Subcutaneous adipose tissue (tissue), 4 donors: ENCODE measurements around the gene FBXO30. TPM values are rescaled to one million over a fixed set of nuclear protein-coding genes. Genes with fewer than 3 reads are reported as not detected.

Source experiments
- total RNA-seq, 4 donors: library from RNA; depleted of rRNA; stranded (reverse); fragments of >200 nt; gene quantifications; one replicate each; pipeline ENCODE4 v1.1.0, GENCODE V29; 2016
- TF ChIP-seq, protein P1 (sequence below): fragments of 450-650 bp; IDR thresholded peaks from one replicate; pipeline ENCODE4 v1.5.1; 2016; ENCODE audit warnings: low read depth, mild to moderate bottlenecking, control low read depth, antibody characterized with exemption, moderate library complexity

Gene FBXO30
- 10 to 100 TPM in 2 of 4 donors, 1 to 10 TPM in 2; 7.5 to 13.9 (median 9.8) TPM for total RNA-seq

GRCh38 chr6:145814501-145815308, at the start of gene FBXO30:
FBXO30 (minus strand) TSS chr6:145814795; CDS start chr6:145806405, 8,390 bp downstream.
- TF ChIP-seq, protein P1, sequence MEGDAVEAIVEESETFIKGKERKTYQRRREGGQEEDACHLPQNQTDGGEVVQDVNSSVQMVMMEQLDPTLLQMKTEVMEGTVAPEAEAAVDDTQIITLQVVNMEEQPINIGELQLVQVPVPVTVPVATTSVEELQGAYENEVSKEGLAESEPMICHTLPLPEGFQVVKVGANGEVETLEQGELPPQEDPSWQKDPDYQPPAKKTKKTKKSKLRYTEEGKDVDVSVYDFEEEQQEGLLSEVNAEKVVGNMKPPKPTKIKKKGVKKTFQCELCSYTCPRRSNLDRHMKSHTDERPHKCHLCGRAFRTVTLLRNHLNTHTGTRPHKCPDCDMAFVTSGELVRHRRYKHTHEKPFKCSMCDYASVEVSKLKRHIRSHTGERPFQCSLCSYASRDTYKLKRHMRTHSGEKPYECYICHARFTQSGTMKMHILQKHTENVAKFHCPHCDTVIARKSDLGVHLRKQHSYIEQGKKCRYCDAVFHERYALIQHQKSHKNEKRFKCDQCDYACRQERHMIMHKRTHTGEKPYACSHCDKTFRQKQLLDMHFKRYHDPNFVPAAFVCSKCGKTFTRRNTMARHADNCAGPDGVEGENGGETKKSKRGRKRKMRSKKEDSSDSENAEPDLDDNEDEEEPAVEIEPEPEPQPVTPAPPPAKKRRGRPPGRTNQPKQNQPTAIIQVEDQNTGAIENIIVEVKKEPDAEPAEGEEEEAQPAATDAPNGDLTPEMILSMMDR = no peak

GRCh38 chr6:145863988-145864616, 49.5 kb upstream of the FBXO30 start:
- TF ChIP-seq, protein P1 = no peak

- TF ChIP-seq, protein P1 = no peak
Observed at GRCh38 chr6:145863366-145863765, 48.8 kb upstream of the FBXO30 start.

DNA sequence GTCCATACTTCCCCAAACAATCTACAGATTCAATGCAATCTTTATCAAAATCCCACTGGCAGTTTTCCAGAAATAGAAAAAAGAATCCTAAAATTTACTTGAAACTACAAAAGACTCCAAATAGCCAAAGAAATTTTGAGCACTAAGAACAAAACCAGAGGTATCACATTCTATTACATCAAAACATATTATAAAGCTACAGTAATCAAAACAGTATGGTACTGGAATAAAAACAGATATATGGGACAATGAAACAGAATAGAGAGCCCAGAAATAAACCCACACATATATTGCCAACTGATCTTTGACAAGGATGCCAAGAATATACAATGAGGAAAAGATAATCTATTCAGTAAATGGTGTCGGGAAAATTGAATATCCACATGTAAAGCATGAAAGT, 46.0 kb upstream of the FBXO30 start:
- TF ChIP-seq, protein P1 = no peak

- TF ChIP-seq, protein P1 = no peak
Observed at GRCh38 chr6:145850671-145851070, 36.1 kb upstream of the FBXO30 start.

- TF ChIP-seq, protein P1 = no peak
Observed at GRCh38 chr6:145848541-145848940, 33.9 kb upstream of the FBXO30 start.

DNA sequence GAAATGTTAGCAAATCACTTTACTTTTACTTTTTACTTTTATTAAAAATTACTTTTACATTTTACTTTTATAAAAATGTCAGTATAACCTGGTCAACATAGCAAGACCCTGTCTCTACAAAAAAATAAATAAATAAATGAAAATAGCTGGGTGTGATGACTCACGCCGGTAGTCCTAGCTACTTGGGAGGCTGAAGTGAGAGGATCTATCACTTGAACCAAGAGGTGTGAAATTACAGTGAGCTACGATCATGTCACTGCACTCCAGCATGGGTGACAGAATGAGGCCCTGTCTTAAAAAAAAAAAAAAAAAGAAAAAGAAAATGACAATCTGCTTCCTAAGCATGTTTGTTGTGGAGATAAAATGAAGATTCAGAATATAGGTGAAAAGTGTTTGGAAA, 31.0 kb upstream of the FBXO30 start:
- TF ChIP-seq, protein P1 = no peak
